Esophagus muscularis mucosa (tissue), 4 donors: ENCODE results near the gene FADS3. TPM values are rescaled to one million over a fixed set of nuclear protein-coding genes. Genes with fewer than 3 reads are reported as not detected.

ENCODE experiments used
- DNase-seq: peaks from one replicate; pipeline ENCODE4 v3.0.0-alpha.2; 2017; ENCODE audit errors: extremely low spot score
- H3K27ac ChIP-seq, 4 donors: fragments of 200-600 bp; sonication (generic); replicated peaks in 1 of 4; 1 replicate in 3 of 4; 2 replicates in 1 of 4; pipeline ENCODE4 v1.5.1; 2016 to 2019; ENCODE audit warnings: mild to moderate bottlenecking in 1 of 4
- H3K27me3 ChIP-seq, 4 donors: fragments of 200-600 bp; sonication (generic); one replicate each; pipeline versions ENCODE4 v1.5.1 to v1.6.0; 2016 to 2019
- H3K36me3 ChIP-seq, 4 donors: fragments of 200-600 bp; sonication (generic); one replicate each; pipeline ENCODE4 v1.5.1; 2016 to 2019
- H3K4me1 ChIP-seq, 4 donors: fragments of 200-600 bp; sonication (generic); one replicate each; pipeline ENCODE4 v1.5.1; 2016 to 2019
- H3K4me3 ChIP-seq, 4 donors: fragments of 200-600 bp; sonication (generic); 1 replicate in 2 of 4; 2 replicates in 2 of 4; pipeline ENCODE4 v1.5.1; 2016 to 2019; ENCODE audit warnings: mild to moderate bottlenecking in 4 of 4, moderate library complexity in 1 of 4
- H3K9me3 ChIP-seq, 4 donors: fragments of 200-600 bp; sonication (generic); 1 replicate in 3 of 4; 2 replicates in 1 of 4; pipeline ENCODE4 v1.5.1; 2016 to 2019
- CTCF ChIP-seq, 3 experiments: fragments of 200-600 bp in 2 of 3; fragments of 450-650 bp in 1 of 3; sonication (generic) in 2 of 3; IDR thresholded peaks; one replicate each; pipeline ENCODE4 v1.5.1; 2017 to 2019; ENCODE audit warnings: antibody characterized with exemption in 3 of 3, mild to moderate bottlenecking in 2 of 3, moderate library complexity in 1 of 3
- EP300 ChIP-seq: sonication (generic); formaldehyde crosslinking; IDR thresholded peaks from one replicate; pipeline ENCODE4 v1.6.1; 2017; ENCODE audit warnings: antibody characterized with exemption
- POLR2A ChIP-seq: fragments of 450-650 bp; IDR thresholded peaks from one replicate; pipeline ENCODE4 v1.6.1; 2017; ENCODE audit warnings: antibody characterized with exemption, moderate library complexity, mild to moderate bottlenecking, low read depth
- POLR2AphosphoS5 ChIP-seq, 2 donors: sonication (generic); formaldehyde crosslinking; IDR thresholded peaks; one replicate each; pipeline ENCODE4 v1.6.1; 2017; ENCODE audit warnings: antibody characterized with exemption in 2 of 2
- WGBS: methylation state at CpG from one replicate; pipeline ENCODE4 v1.1.5; 2018; 5-methylcytosine and 5-hydroxymethylcytosine counted together
- intact Hi-C: fragments of 100-400 bp; cut with DNase I; formaldehyde crosslinking; loops from one replicate; pipeline ENCODE4 v1.15.1; 2023
- total RNA-seq, 4 donors: library from RNA; depleted of rRNA; stranded (reverse); fragments of >200 nt; gene quantifications; one replicate each; pipeline versions ENCODE4 v1.1.0 to v1.2.1, GENCODE V29; 2016

Gene FADS3
- total RNA-seq, 4 donors from 2014 or later: 42.4 to 103 (median 57.8) TPM

- no peaks in the 10 kb centered on the region for H3K27me3 ChIP-seq
- peaks cover 9 to 26% (median 19%) of the 10 kb centered on the region in 4 donors for H3K4me1 ChIP-seq
- intact Hi-C loops: no loop called here
- peaks cover 10 to 89% (median 36%) of the 10 kb centered on the region in 4 donors for H3K36me3 ChIP-seq
- DNase-seq: no peak
- no peaks in the 10 kb centered on the region for H3K9me3 ChIP-seq
- WGBS: 97% methylated on average over 6 of the region's 10 CpGs
- TF ChIP-seq POLR2A (no peak), CTCF (IDR thresholded peaks at IDR 0.05) (no peak), EP300 (no peak)
- no peak overlapping the region for H3K27ac ChIP-seq
- H3K4me3 ChIP-seq: no peak overlapping the region
These were observed 10.1 kb upstream of the FADS3 start for GRCh38 chr11:61901397-61901796.

GRCh38 chr11:61900251-61900650 is 8.9 kb upstream of the FADS3 start:
- intact Hi-C loops: no loop called here
- Histone ChIP-seq H3K27ac (peak overlapping the region in 2 of 4 donors; percentile 31 to 48), H3K4me3 (no peak overlapping the region), H3K27me3 (no peaks in the 10 kb centered on the region), H3K36me3 (peaks cover 6 to 82% (median 25%) of the 10 kb centered on the region in 4 donors), H3K9me3 (no peaks in the 10 kb centered on the region), H3K4me1 (peaks cover 9 to 26% (median 19%) of the 10 kb centered on the region in 4 donors)
- WGBS: 91% methylated on average over 12 of the region's 17 CpGs
- TF ChIP-seq CTCF (IDR thresholded peaks at IDR 0.05): no peak
- no peak for TF ChIP-seq EP300
- TF ChIP-seq POLR2AphosphoS5 (IDR thresholded peaks at IDR 0.05): no peak
- no peak for TF ChIP-seq POLR2A
- no peak for DNase-seq

- DNase-seq: peak; percentile 96
- H3K27me3 ChIP-seq: no peaks in the 10 kb centered on the region
- 35% methylated on average over 23 of the region's 27 CpGs for WGBS
- H3K4me3 ChIP-seq: no peak overlapping the region
- H3K36me3 ChIP-seq: peaks cover 2 to 73% (median 17%) of the 10 kb centered on the region in 4 donors
- H3K9me3 ChIP-seq: no peaks in the 10 kb centered on the region
- no peak for TF ChIP-seq POLR2A
- peak in 1 of 2 donors; percentile 59 for TF ChIP-seq POLR2AphosphoS5 (IDR thresholded peaks at IDR 0.05)
- TF ChIP-seq CTCF (IDR thresholded peaks at IDR 0.05): peak in 2 of 3 experiments; percentile 99 to 100
- intact Hi-C loops: loop anchor here (1.0 to 5.0 kb wide), 4 partner anchors 48 to 208 kb away; no protein-coding TSS in a partner anchor
- H3K27ac ChIP-seq: peak overlapping the region in 3 of 4 donors; percentile 46 to 67 (median 48)
- H3K4me1 ChIP-seq: peaks cover 9 to 26% (median 19%) of the 10 kb centered on the region in 4 donors
These were observed 7.9 kb upstream of the FADS3 start for GRCh38 chr11:61899146-61899841.

- no peak for DNase-seq
- Histone ChIP-seq H3K27ac (peak overlapping the region; percentile 2 to 67 (median 55)), H3K27me3 (no peaks in the 10 kb centered on the region), H3K9me3 (no peaks in the 10 kb centered on the region), H3K4me1 (peaks cover 9 to 26% (median 19%) of the 10 kb centered on the region in 4 donors), H3K4me3 (no peak overlapping the region), H3K36me3 (peaks cover 0 to 64% (median 11%) of the 10 kb centered on the region in 4 donors)
- TF ChIP-seq EP300 (no peak), POLR2AphosphoS5 (IDR thresholded peaks at IDR 0.05) (no peak), CTCF (IDR thresholded peaks at IDR 0.05) (no peak), POLR2A (no peak)
- WGBS: 83% methylated on average over 6 of the region's 9 CpGs
- intact Hi-C loops: loop anchor here (2.0 to 5.0 kb wide), 2 partner anchors 101 to 209 kb away; no protein-coding TSS in a partner anchor
These were observed 6.9 kb upstream of the FADS3 start for GRCh38 chr11:61898247-61898582.
